HUES64 (cell line): ENCODE results near the gene CRX.
"Not testable (repeated sequence)": the region's sequence is repeated elsewhere in the genome, so short reads cannot be mapped to it uniquely, and the experiment has no call there.

Experiments used
- H3K27ac ChIP-seq: 2 replicates; pipeline ENCODE4 v1.7.0; 2013; ENCODE audit warnings: low read depth, low read length, inconsistent platforms
- H3K27me3 ChIP-seq: 2 replicates; pipeline ENCODE4 v1.6.1; 2013; ENCODE audit warnings: mild to moderate bottlenecking, low read length; ENCODE audit not compliant: insufficient read depth
- H3K36me3 ChIP-seq: 2 replicates; pipeline ENCODE4 v1.6.1; 2013; ENCODE audit warnings: mild to moderate bottlenecking, low read length; ENCODE audit not compliant: insufficient read depth
- H3K4me1 ChIP-seq: 2 replicates; pipeline ENCODE4 v1.6.1; 2013; ENCODE audit warnings: mild to moderate bottlenecking, low read length, moderate library complexity; ENCODE audit not compliant: insufficient read depth
- H3K4me3 ChIP-seq: 2 replicates; pipeline ENCODE4 v1.5.1; 2013; ENCODE audit warnings: mild to moderate bottlenecking, low read length, moderate library complexity
- H3K9ac ChIP-seq: 2 replicates; pipeline ENCODE4 v1.6.1; 2013; ENCODE audit warnings: mild to moderate bottlenecking, low read depth, low read length
- H3K9me3 ChIP-seq: 2 replicates; pipeline ENCODE4 v1.6.1; 2013; ENCODE audit warnings: low read depth, low read length; ENCODE audit not compliant: insufficient read depth
- WGBS: fragments of 150-250, 120-280 bp; methylation state at CpG from one replicate; pipeline ENCODE4 v1.1.7; 2013; ENCODE audit warnings: missing lambda C conversion rate; 5-methylcytosine and 5-hydroxymethylcytosine counted together

The CRX gene

GRCh38 chr19:47804451-47804850, 17.3 kb upstream of the CRX start, which contains the start of gene TPRX1:
TPRX1 (minus strand) TSS chr19:47804551; CDS start chr19:47804539, 12 bp downstream.
- not testable (repeated sequence) for H3K9me3 ChIP-seq, H3K27me3 ChIP-seq, H3K36me3 ChIP-seq, H3K9ac ChIP-seq, H3K4me3 ChIP-seq, H3K27ac ChIP-seq, H3K4me1 ChIP-seq
- WGBS, result 84% methylated on average over 5 of the region's 5 CpGs

GRCh38 chr19:47805313-47805712, 16.4 kb upstream of the CRX start:
- Histone ChIP-seq H3K4me3 (no peak overlapping the region), H3K9ac (no peak overlapping the region), H3K36me3 (no peaks in the 10 kb centered on the region), H3K9me3 (no peaks in the 10 kb centered on the region), H3K4me1 (no peaks in the 10 kb centered on the region), H3K27me3 (no peaks in the 10 kb centered on the region), H3K27ac (no peak overlapping the region)
- WGBS, result 94% methylated on average over 10 of the region's 10 CpGs

- Histone ChIP-seq H3K36me3 (no peaks in the 10 kb centered on the region), H3K9ac (no peak overlapping the region), H3K9me3 (no peaks in the 10 kb centered on the region), H3K27ac (no peak overlapping the region), H3K4me1 (no peaks in the 10 kb centered on the region), H3K27me3 (no peaks in the 10 kb centered on the region), H3K4me3 (no peak overlapping the region)
- WGBS, result 95% methylated on average over 6 of the region's 6 CpGs
These were observed 15.3 kb upstream of the CRX start for GRCh38 chr19:47806435-47806834.

- H3K4me3 ChIP-seq, result no peak overlapping the region
- no peak overlapping the region for H3K9ac ChIP-seq
- H3K9me3 ChIP-seq, result no peaks in the 10 kb centered on the region
- H3K4me1 ChIP-seq, result peaks cover 3% of the 10 kb centered on the region; the same call in 1 of the 2 replicates
- 42% methylated on average over 17 of the region's 17 CpGs for WGBS
- H3K27me3 ChIP-seq, result no peaks in the 10 kb centered on the region
- H3K27ac ChIP-seq, result no peak overlapping the region
- no peaks in the 10 kb centered on the region for H3K36me3 ChIP-seq
These were observed 8.3 kb upstream of the CRX start for GRCh38 chr19:47813304-47813994.

- no peaks in the 10 kb centered on the region for H3K9me3 ChIP-seq
- H3K4me1 ChIP-seq, result peaks cover 3% of the 10 kb centered on the region; the same call in 1 of the 2 replicates
- H3K27me3 ChIP-seq, result no peaks in the 10 kb centered on the region
- 58% methylated on average over 7 of the region's 7 CpGs for WGBS
- no peaks in the 10 kb centered on the region for H3K36me3 ChIP-seq
- no peak overlapping the region for H3K4me3 ChIP-seq
- H3K9ac ChIP-seq, result no peak overlapping the region
- H3K27ac ChIP-seq, result no peak overlapping the region
These were observed 7.8 kb upstream of the CRX start for GRCh38 chr19:47813995-47814328.

DNA sequence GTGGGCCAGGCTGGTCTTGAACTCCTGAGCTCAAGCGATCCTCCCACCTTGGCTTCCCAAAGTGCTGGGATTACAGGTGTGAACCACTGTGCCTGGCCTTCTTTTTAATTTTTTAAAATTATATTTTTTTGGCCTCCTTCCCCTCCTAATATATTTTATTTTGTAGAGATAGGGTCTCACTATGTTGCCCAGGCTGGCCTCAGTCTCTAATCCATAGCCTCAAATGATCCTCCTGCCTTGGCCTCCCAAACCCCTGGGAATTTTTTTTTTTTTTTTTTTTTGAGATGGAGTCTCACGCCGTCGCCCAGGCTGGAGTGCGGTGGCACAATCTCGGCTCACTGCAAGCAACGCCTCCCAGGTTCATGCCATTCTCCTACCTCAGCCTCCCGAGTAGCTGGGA, 5.5 kb upstream of the CRX start:
- 94% methylated on average over 8 of the region's 8 CpGs for WGBS
- not testable (repeated sequence) for H3K4me3 ChIP-seq

GRCh38 chr19:47818221-47818620, 3.5 kb upstream of the CRX start:
- not testable (repeated sequence) for H3K36me3 ChIP-seq, H3K9ac ChIP-seq, H3K4me3 ChIP-seq, H3K9me3 ChIP-seq, H3K27ac ChIP-seq, H3K27me3 ChIP-seq
- H3K4me1 ChIP-seq, result peaks cover 31% of the 10 kb centered on the region
- 97% methylated on average over 1 of the region's 1 CpG for WGBS

More for the DNA sequence above, 5.5 kb upstream of the CRX start:
- H3K27me3 ChIP-seq, H3K9me3 ChIP-seq, H3K9ac ChIP-seq, H3K36me3 ChIP-seq, H3K27ac ChIP-seq: not testable (repeated sequence)
- H3K4me1 ChIP-seq, result peaks cover 20% of the 10 kb centered on the region

DNA sequence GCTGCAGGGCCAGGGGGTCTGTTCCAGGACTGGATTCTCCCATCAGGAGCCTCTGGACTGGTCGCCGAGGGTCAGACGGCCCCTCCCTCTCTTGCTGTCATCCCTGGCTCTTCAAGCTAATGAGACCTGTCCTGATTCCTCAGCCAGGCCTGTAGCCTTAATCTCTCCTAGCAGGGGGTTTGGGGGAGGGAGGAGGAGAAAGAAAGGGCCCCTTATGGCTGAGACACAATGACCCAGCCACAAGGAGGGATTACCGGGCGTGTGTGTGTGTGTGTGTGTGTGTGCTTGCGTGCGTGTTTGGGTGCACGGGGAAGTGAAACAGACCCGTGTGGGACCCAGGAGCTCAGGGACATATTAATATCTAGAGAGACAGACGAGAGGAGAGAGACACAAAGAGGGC, 1.9 kb upstream of the CRX start:
- H3K4me1 ChIP-seq, result peaks cover 27% of the 10 kb centered on the region
- WGBS, result 10% methylated on average over 10 of the region's 10 CpGs
- H3K9ac ChIP-seq, result 0 out of 2 replicates have a peak overlapping the region, but pooled peaks have one; percentile 17
- H3K36me3 ChIP-seq, result no peaks in the 10 kb centered on the region
- no peaks in the 10 kb centered on the region for H3K9me3 ChIP-seq
- no peak overlapping the region for H3K27ac ChIP-seq
- H3K4me3 ChIP-seq, result peak overlapping the region; percentile 27; the same call in 1 of the 2 replicates
- H3K27me3 ChIP-seq, result no peaks in the 10 kb centered on the region

GRCh38 chr19:47820410-47820809, 1.3 kb upstream of the CRX start:
- no peaks in the 10 kb centered on the region for H3K27me3 ChIP-seq
- H3K4me1 ChIP-seq, result peaks cover 27% of the 10 kb centered on the region
- H3K36me3 ChIP-seq, result no peaks in the 10 kb centered on the region
- 77% methylated on average over 2 of the region's 2 CpGs for WGBS
- H3K27ac ChIP-seq, result no peak overlapping the region
- no peak overlapping the region for H3K4me3 ChIP-seq
- H3K9ac ChIP-seq, result no peak overlapping the region
- no peaks in the 10 kb centered on the region for H3K9me3 ChIP-seq

DNA sequence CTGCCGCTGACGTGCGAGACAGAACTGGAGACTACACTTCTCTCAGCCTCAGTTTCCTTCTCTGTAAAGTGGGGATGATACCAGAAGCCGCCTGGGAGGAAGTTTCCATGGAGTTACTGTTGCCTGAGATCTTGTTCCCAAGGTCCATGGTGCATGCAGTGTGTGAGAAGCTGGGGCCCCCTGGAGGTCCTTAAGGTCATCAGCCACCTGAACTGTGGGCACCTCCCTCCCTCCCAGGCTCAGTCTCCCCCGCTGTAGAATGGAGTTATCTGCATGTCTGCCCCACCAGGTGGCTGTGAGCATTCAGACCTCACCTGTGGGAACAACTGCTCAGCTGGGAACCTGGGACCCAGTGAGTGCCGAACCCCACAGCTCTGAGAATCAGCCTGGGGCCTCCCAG, 2.7 kb downstream of the CRX start:
- H3K4me1 ChIP-seq, result peaks cover 33% of the 10 kb centered on the region
- H3K9me3 ChIP-seq, result no peaks in the 10 kb centered on the region
- no peak overlapping the region for H3K4me3 ChIP-seq
- H3K9ac ChIP-seq, result no peak overlapping the region
- H3K27me3 ChIP-seq, result no peaks in the 10 kb centered on the region
- H3K27ac ChIP-seq, result no peak overlapping the region
- 78% methylated on average over 6 of the region's 6 CpGs for WGBS
- no peaks in the 10 kb centered on the region for H3K36me3 ChIP-seq

- H3K4me3 ChIP-seq, result no peak overlapping the region
- H3K36me3 ChIP-seq, result no peaks in the 10 kb centered on the region
- no peaks in the 10 kb centered on the region for H3K27me3 ChIP-seq
- no peaks in the 10 kb centered on the region for H3K9me3 ChIP-seq
- H3K9ac ChIP-seq, result no peak overlapping the region
- H3K27ac ChIP-seq, result no peak overlapping the region
- WGBS, result 92% methylated on average over 6 of the region's 6 CpGs
- peaks cover 15% of the 10 kb centered on the region; the same call in 1 of the 2 replicates for H3K4me1 ChIP-seq
These were observed 5.1 kb downstream of the CRX start for GRCh38 chr19:47826800-47827199.

- Histone ChIP-seq H3K36me3 (no peaks in the 10 kb centered on the region), H3K27me3 (no peaks in the 10 kb centered on the region), H3K27ac (no peak overlapping the region), H3K9ac (no peak overlapping the region), H3K4me1 (peaks cover 9% of the 10 kb centered on the region; the same call in 1 of the 2 replicates), H3K9me3 (no peaks in the 10 kb centered on the region), H3K4me3 (no peak overlapping the region)
- 97% methylated on average over 2 of the region's 4 CpGs for WGBS
These were observed 11.0 kb downstream of the CRX start for GRCh38 chr19:47832723-47833122.
